Cortex of kidney (tissue), 1 donor: Measurements from ENCODE around the gene RNF181.
"Not testable (repeated sequence)": the region's sequence is repeated elsewhere in the genome, so short reads cannot be mapped to it uniquely, and the experiment has no call there.

Experiments
- DNase-seq: peaks from one replicate; lab custom pipeline; 2025; lab: John Stamatoyannopoulos, UW

The RNF181 gene

DNA sequence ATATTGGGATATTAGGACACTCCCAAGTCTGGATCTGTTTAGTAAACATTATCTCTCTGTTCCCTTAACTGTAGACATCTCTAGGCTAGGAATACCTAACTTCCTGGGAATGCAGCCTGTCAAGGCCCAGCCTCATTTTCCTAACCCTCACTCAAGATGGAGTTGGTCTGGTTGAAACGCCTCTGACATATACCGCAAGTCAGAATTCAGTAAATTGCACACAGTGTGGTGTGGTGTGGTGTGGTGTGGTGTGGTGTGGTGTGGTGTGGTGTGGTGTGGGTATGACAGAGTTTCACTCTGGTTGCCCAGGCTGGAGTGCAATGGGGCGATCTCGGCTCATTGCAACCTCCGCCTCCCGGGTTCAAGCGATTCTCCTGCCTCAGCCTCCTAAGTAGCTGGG lies 19.2 kb downstream of the RNF181 start:
- DNase-seq, result not testable (repeated sequence)

DNA sequence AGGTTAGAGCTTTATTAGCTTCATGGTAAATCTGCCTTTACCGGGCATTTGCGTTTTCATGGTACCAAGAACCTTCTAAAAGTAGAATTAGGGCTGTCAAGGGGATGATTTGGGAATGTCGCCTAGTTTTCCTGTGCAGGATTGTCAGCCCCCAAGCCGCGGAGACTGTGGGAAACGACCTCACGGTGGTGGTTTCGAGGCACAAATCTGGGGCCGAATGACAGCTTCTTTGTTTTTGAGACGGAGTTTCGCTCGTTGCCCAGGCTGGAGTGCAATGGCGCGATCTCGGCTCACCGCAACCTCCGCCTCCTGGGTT lies 19.8 kb downstream of the RNF181 start:
- no peak for DNase-seq

DNA sequence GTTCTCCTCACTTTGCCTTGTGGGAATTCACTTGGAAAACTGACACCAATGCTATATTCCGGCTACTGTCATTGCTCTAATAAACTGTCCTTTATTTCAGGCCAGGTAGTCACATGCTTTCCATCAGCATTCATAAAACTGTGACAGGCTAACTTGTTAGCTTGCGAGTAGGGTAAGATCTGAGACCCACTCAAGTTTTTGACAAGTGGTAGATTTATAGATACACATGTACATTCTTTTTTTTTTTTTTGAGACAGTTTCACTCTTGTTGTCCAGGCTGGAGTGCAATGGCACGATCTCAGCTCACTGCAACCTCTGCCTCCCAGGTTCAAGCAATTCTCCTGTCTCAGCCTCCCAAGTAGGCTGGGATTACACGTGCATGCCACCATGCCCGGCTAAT lies 22.2 kb downstream of the RNF181 start:
- not testable (repeated sequence) for DNase-seq

DNA sequence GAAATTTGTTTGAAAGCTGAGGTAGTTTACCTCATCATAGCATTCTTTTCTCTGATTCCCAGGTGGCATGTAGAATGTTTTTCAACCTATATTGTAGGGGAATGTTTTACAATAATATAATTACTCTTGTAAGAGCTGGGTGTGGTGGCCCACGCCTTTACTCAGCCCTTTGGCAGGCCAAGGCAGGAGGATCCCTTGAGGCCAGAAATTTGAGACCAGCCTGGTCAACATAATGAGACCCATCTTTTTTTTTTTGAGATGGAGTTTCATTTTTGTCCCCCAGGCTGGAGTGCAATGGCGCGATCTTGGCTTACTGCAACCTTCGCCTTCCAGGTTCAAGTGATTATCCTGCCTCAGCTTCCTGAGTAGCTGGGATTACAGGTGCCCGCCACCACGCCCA lies 24.1 kb downstream of the RNF181 start:
- DNase-seq, result no peak

DNA sequence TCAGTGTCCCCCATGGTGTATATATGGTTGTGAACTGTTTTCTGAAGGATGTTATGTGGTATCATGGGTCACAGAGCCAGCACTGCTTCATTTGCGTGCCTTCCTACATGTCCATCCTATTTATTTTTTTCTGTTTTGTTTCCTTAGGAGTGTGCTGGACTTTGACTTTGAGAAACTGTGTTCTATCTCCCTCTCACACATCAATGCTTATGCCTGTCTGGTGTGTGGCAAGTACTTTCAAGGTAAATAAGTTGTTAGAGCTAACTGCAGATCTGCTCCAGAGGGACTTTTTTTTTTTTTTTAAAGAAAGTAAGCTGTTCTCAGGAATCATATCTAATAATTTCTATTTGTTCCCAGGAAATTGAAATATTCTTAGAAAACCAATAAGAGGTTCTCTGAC lies 25.8 kb downstream of the RNF181 start:
- DNase-seq, result no peak

DNA sequence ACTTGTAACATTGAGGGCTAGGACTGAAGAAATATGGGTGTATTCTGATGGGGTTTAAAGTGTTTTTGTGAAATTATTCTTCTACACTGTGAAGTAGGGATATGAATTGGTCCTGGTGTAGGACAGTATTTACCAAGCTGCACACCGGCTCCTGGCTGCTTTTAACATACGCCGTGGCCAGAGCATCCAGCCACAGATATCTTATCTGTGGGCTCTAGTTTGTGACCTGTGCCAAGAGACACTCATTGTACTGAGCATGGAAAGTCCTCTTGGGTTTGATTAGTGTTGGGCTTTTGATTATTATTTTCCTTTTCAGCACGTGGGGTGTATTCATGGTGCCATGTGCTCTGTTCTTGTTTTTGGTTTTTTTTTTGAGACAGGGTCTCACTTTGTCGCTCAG lies 28.4 kb downstream of the RNF181 start:
- no peak for DNase-seq

DNA sequence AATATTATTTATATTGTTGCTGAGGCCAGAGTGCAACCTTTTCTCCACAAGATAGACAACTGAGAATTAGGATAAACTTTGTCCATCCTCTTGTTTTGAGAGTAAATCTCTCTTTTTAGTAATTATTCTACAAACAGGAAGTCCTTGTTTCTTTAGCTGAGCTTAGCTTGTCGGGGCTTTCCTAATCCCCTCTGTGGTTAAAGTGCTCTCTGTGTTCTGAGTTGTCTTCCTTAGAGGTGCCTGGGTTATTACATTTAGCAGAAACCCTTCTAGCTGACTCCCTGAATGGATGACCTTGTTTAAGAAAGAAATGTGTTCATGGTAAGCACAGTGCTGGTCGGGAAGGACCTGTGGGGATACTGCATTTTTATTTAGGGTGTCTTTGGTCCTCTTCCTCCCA lies 33.1 kb downstream of the RNF181 start:
- DNase-seq, result no peak

DNA sequence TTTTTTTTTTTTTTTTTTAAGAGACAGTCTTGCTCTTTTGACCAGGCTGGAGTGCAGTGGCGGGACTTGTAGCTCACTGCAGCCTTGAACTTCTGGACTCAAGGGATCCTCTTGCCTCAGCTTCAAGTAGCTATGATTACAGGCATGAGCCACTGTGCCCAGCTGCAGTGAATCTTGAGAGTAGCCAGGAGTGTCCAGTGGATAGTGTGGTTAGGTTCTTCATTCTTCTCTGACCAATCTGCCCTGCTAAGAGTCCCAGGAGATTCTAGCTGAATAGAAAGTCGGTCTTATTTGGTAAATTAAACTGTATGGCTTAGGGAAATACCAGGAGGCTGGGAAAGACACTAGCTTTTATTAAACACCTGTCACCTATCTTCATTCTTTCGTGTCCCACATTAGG lies 35.8 kb downstream of the RNF181 start:
- no peak for DNase-seq

DNA sequence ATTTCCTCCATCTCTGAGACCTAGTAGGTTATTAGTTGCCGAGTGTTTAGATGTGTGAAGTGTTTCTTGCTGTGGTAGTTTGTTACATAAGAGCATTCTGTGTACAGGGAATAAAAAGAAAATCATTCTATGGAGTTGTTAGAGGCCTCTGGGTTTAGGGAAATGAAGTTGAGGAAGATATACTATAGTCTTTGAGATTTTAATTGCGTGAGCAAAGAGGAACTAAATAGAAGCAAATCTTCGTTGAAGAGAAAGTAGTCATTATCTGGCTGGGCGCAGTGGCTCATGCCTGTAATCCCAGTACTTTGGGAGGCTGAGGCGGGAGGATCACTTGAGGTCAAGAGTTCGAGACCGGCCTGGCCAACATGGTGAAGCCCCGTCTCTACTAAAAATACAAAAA lies 39.5 kb downstream of the RNF181 start:
- no peak for DNase-seq

DNA sequence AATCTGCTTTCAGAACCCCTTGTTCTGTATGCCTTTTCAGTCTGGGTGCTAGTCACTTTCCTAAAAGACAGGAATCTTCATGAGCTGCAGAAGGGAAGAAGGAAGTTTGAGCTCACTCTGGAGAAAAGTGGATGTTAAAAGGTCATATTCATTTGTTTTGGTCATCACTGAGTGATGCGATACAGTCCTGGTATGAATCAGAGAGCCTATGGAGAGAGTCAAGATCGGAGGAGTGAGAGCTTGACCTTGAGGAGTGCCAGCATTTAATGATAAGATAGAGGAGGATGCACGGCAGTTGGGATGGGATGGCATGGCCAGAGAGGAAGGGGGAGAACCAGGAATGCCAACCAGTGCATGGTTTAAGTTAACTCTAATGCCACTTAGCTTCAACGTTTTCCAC lies 40.1 kb downstream of the RNF181 start:
- no peak for DNase-seq

DNA sequence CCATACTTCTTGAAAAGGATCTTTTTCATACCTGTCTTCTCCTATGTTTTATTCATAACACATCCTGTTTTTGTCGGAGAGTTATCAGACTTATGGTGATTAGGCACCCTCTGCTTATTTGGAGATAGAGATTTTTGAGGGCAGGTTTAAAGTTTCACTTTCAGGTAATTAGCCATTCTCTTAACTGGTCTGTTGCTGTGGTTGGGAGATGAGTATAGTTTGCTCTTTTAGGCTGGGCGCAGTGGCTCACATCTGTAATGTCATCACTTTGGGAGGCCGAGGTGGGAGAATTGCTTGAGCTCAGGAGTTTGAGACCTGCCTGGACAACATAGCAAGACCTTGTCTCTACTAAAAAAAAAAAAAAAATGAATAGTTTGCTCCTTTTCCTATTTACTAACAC lies 47.2 kb downstream of the RNF181 start:
- no peak for DNase-seq

DNA sequence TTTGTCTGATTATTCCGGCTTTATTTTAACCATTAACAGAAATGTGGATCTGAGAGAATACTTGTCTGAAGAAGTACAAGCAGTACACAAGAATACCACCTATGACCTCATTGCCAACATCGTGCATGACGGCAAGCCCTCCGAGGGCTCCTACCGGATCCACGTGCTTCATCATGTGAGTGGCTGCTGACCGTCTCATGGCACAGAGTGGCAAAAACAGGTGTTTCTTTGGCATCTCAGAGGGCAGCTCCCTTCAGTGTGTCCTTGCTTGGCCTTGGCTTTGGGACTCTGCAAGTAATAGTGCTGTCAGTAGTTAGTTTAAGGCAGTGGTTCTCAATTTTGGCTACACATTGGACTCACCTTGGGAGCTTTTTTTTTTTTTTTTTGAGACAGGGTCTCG lies 49.4 kb downstream of the RNF181 start:
- no peak for DNase-seq

DNA sequence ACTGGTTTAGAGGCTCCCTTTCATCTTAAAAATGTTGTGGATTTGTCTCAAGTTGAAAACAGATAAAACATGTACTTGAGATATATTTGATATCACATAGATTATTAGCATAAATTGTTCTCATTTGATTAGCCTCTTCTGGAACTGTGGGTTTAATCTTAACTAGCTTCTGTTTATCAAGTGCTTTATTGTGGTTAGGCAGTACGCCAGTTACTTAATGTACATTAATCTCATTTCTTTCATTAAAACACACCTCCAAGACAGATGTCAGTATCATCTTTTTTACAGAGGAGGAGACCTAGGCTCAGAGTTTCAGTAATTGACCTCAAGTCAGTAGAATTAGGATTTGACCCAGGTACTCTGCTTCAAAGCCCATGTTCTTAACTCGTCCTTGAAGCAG lies 50.6 kb downstream of the RNF181 start:
- no peak for DNase-seq
